ENCODE measurements around the gene PDE11A. TPM values are rescaled to one million over a fixed set of nuclear protein-coding genes. Genes with fewer than 3 reads are reported as not detected.

Gene PDE11A
- total and polyA plus RNA-seq, 2 of the 13 experiments (the other 11 are each of a cell fraction or from before 2014, with no cell fraction given) = 1.2 to 1.7 TPM

DNA sequence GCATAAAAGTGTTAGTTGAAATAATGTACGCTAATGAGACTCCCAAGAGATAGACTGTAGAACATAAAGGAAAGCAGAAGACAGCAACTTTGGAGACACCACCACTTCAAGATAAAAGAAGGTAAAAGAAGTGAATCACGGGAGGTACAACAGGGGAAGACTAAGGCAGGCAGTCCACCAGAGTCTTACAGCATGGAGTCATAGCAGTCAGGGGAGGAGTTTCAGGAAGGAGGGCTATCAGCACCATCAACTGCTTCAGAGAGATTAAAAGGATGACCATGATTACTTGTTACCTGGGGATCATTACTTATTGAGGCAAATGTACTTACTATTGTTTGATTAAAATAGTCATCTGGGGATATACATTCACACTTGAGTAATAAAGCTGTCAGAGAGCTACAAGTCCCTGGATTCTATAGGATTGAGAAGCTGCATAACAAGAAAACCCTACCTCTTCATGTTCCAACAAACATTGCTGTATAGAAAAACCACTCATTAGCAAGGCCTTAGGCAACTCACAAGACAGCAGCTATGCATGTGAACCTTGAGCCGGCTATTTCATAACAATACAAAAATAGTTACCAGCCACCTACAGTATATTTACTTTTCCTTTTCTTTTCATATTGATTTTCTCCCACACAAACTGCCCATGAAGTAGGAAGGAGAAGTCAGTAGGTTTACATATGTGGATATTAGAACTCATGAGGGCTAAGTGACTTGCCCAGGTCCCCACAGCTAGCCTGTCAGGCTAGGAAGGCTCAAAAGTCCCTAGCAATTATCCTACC is 101.7 kb downstream of the PDE11A start (continued):
- TF ChIP-seq, protein P1, sequence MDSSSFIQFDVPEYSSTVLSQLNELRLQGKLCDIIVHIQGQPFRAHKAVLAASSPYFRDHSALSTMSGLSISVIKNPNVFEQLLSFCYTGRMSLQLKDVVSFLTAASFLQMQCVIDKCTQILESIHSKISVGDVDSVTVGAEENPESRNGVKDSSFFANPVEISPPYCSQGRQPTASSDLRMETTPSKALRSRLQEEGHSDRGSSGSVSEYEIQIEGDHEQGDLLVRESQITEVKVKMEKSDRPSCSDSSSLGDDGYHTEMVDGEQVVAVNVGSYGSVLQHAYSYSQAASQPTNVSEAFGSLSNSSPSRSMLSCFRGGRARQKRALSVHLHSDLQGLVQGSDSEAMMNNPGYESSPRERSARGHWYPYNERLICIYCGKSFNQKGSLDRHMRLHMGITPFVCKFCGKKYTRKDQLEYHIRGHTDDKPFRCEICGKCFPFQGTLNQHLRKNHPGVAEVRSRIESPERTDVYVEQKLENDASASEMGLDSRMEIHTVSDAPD (CRISPR knock-in tag; IDR thresholded peaks at IDR 0.05) = no peak
- TF ChIP-seq, protein P2, sequence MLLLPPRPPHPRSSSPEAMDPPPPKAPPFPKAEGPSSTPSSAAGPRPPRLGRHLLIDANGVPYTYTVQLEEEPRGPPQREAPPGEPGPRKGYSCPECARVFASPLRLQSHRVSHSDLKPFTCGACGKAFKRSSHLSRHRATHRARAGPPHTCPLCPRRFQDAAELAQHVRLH (CRISPR knock-in tag; IDR thresholded peaks at IDR 0.05; ENCODE audit: borderline replicate concordance, low read depth) = 0 out of 2 replicates have a peak, but pooled peaks have one; percentile 40
- TF ChIP-seq, protein P3, sequence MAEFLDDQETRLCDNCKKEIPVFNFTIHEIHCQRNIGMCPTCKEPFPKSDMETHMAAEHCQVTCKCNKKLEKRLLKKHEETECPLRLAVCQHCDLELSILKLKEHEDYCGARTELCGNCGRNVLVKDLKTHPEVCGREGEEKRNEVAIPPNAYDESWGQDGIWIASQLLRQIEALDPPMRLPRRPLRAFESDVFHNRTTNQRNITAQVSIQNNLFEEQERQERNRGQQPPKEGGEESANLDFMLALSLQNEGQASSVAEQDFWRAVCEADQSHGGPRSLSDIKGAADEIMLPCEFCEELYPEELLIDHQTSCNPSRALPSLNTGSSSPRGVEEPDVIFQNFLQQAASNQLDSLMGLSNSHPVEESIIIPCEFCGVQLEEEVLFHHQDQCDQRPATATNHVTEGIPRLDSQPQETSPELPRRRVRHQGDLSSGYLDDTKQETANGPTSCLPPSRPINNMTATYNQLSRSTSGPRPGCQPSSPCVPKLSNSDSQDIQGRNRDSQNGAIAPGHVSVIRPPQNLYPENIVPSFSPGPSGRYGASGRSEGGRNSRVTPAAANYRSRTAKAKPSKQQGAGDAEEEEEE (CRISPR knock-in tag; IDR thresholded peaks at IDR 0.05; ENCODE audit: borderline replicate concordance) = no peak
- TF ChIP-seq MYC (CRISPR knock-in tag; IDR thresholded peaks at IDR 0.05; ENCODE audit: borderline replicate concordance) = no peak
- TF ChIP-seq ZNF788 (CRISPR knock-in tag; IDR thresholded peaks at IDR 0.05; ENCODE audit: borderline replicate concordance) = no peak
- TF ChIP-seq, protein P4, sequence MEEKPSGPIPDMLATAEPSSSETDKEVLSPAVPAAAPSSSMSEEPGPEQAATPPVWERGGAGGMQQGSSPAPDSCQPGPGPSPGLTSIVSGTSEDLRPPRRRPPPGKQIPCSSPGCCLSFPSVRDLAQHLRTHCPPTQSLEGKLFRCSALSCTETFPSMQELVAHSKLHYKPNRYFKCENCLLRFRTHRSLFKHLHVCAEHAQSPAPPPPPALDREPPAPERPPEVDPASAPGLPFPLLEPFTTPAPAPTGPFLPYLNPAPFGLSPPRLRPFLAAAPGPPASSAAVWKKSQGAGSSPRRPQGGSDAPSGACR (CRISPR knock-in tag; IDR thresholded peaks at IDR 0.05) = 0 out of 2 replicates have a peak, but pooled peaks have one; percentile 33
- no peak for TF ChIP-seq PAWR (CRISPR knock-in tag; IDR thresholded peaks at IDR 0.05; ENCODE audit: borderline replicate concordance)
- no peak for TF ChIP-seq STAG1 (CRISPR knock-in tag; IDR thresholded peaks at IDR 0.05)
- peak; percentile 85 for TF ChIP-seq SMAD3 (CRISPR knock-in tag; IDR thresholded peaks at IDR 0.05)
- TF ChIP-seq ZNF749 (CRISPR knock-in tag; IDR thresholded peaks at IDR 0.05; ENCODE audit: borderline replicate concordance) = no peak
- TF ChIP-seq ZNF773 (CRISPR knock-in tag; IDR thresholded peaks at IDR 0.05; ENCODE audit: borderline replicate concordance) = no peak
- no peak for TF ChIP-seq ZNF839 (CRISPR knock-in tag; IDR thresholded peaks at IDR 0.05; ENCODE audit: borderline replicate concordance)
- TF ChIP-seq ZNF761 (CRISPR knock-in tag; conservative IDR thresholded peaks at IDR 0.05) = no peak
- TF ChIP-seq MBD4 (IDR thresholded peaks at IDR 0.05; ENCODE audit: borderline replicate concordance, low read length) = peak; percentile 85; the same call in 1 of the 2 replicates
- TF ChIP-seq KDM6A (CRISPR knock-in tag; IDR thresholded peaks at IDR 0.05; ENCODE audit: low read depth) = peak; percentile 84
- TF ChIP-seq PHF8 (CRISPR knock-in tag; IDR thresholded peaks at IDR 0.05) = no peak
- no peak for TF ChIP-seq U2AF2 (IDR thresholded peaks at IDR 0.05; ENCODE audit: low read depth, low read length)
- TF ChIP-seq, protein P5, sequence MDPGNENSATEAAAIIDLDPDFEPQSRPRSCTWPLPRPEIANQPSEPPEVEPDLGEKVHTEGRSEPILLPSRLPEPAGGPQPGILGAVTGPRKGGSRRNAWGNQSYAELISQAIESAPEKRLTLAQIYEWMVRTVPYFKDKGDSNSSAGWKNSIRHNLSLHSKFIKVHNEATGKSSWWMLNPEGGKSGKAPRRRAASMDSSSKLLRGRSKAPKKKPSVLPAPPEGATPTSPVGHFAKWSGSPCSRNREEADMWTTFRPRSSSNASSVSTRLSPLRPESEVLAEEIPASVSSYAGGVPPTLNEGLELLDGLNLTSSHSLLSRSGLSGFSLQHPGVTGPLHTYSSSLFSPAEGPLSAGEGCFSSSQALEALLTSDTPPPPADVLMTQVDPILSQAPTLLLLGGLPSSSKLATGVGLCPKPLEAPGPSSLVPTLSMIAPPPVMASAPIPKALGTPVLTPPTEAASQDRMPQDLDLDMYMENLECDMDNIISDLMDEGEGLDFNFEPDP (CRISPR knock-in tag; conservative IDR thresholded peaks at IDR 0.05) = no peak
- TF ChIP-seq SRSF1 (optimal IDR thresholded peaks at IDR 0.05; ENCODE audit: low read depth, low read length) = no peak
- TF ChIP-seq, protein P6, sequence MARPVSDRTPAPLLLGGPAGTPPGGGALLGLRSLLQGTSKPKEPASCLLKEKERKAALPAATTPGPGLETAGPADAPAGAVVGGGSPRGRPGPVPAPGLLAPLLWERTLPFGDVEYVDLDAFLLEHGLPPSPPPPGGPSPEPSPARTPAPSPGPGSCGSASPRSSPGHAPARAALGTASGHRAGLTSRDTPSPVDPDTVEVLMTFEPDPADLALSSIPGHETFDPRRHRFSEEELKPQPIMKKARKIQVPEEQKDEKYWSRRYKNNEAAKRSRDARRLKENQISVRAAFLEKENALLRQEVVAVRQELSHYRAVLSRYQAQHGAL (CRISPR knock-in tag; IDR thresholded peaks at IDR 0.05; ENCODE audit: not compliant biosample characterization) = no peak
- peak; percentile 97 for TF ChIP-seq ZNF614 (CRISPR knock-in tag; IDR thresholded peaks at IDR 0.05; ENCODE audit: borderline replicate concordance)
- no peak for TF ChIP-seq ZNF557 (CRISPR knock-in tag; IDR thresholded peaks at IDR 0.05)
- TF ChIP-seq RXRB (CRISPR knock-in tag; IDR thresholded peaks at IDR 0.05; ENCODE audit: borderline replicate concordance) = peak; percentile 78
- no peak for TF ChIP-seq AKAP8 (CRISPR knock-in tag; IDR thresholded peaks at IDR 0.05)
